GM19397 (cell line): Measurements from ENCODE around the gene GJC1.

Experiments used
- ATAC-seq: cut with Tn5 transposase; IDR thresholded peaks from one replicate; pipeline ENCODE4 v1.9.1; 2021; ENCODE audit warnings: mild to moderate bottlenecking, moderate library complexity; ENCODE audit not compliant: unreplicated experiment

GJC1 gene

DNA sequence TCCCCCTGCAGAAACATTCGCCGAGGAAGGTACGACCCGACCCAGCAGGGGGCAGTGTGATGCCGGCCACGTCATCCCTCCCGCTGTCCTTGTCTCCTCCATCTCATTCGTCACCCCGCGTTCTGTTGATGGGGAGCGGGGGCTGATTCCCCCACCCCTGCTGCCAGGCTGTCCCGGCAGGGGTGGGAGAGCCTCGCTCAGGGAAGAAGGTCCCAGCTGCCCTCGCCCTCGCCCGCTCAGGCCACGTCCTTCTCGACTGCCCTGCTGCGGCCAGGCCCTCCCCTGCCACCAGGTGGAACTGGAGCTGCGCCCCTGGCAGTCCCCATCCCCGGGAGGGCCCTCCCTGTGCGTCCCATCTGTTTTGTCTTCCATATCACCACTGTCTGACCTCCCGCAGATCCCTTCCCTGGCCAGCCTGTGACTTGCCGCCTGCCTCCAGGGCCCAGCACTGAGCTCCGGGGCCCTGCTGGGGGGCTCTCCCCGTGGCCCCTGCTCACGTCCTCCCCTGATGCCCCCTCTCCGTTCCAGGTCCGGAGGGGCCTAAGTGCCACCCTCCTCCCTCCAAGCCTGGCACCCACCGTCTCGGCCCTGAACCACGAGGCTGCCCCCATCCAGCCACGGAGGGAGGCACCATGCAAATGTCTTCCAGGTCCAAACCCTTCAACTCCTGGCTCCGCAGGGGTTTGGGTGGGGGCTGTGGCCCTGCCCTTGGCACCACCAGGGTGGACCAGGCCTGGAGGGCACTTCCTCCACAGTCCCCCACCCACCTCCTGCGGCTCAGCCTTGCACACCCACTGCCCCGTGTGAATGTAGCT, 50.7 kb downstream of the GJC1 start:
- ATAC-seq, result no peak

GRCh38 chr17:44778656-44779210, 51.4 kb downstream of the GJC1 start:
- no peak for ATAC-seq

DNA sequence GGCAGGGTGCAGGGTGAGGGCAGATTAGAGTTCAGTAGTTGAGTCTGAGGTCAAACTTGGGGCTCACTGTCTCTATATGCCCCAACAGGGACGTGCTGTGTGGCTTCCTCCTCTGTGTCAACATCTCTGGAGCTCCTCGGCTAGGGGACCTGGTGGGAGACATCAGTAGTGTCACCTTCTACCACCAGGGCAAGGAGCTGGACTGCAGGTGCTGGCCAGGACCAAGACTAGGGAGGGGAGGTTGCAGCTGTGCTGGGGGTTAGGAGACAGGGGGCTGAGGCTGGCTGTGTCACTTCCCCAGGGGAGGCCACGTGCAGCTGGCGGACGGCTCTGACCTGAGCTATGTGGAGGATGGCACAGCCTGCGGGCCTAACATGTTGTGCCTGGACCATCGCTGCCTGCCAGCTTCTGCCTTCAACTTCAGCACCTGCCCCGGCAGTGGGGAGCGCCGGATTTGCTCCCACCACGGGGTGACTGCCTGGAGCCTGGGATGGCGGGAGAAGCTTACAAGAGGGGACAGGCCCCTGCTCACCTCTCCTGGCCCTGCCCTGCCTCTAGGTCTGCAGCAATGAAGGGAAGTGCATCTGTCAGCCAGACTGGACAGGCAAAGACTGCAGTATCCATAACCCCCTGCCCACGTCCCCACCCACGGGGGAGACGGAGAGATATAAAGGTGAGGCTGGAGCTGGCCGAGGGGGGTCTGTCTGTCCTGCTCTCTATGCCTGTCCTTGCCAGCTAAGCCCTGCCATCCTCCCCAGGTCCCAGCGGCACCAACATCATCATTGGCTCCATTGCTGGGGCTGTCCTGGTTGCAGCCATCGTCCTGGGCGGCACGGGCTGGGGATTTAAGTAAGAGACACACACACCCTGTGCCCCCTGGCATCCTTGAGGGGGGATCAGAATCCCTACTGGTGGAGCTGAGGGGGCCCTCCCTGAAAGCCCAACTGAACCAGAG, 52.4 kb downstream of the GJC1 start:
- ATAC-seq, result no peak

- no peak for ATAC-seq
Measured at GRCh38 chr17:44776628-44777393, 53.3 kb downstream of the GJC1 start.

DNA sequence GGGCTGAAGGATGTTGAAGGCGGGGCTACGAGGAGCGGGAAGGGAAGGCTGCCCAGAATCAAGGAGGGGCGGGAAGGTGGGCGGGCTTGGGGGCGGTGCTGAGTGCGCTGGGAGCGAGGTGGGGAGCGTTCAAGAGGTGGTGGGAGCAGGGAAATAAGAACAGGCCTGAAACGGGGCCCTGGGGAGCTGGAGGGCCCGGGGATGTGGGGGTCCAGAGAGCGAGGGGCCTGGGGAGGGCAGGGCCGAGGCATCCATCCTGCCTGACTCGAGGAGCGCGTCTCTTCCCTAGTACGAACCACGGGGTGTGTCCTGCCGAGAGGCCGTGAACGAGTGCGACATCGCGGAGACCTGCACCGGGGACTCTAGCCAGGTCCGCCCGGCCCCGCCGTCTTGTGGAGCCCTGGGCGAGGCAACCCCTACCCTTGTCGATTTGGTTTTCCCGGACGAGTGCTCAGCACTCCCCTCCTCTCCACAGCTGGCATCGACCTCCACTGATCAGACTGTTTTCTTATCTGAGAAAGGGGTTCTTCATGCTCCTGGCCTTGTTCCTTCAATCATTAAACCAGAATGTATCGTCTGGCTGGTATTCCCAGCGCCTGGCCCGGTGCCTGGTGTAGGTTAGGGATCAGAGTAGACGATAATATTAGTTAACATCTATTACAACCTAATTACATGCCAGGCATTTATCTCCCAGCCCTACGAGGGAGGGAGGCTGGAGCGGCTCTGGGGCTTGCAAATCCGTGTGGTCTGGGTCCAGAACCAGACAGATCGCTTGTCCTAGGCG, 54.1 kb downstream of the GJC1 start:
- no peak for ATAC-seq

- peak; percentile 80 for ATAC-seq
Measured at GRCh38 chr17:44775136-44775837, 54.8 kb downstream of the GJC1 start.

GRCh38 chr17:44774271-44775135, 55.6 kb downstream of the GJC1 start:
- ATAC-seq, result peak; percentile 27

GRCh38 chr17:44773140-44773539, 56.9 kb downstream of the GJC1 start:
- no peak for ATAC-seq

GRCh38 chr17:44772308-44773045, 57.6 kb downstream of the GJC1 start:
- no peak for ATAC-seq

DNA sequence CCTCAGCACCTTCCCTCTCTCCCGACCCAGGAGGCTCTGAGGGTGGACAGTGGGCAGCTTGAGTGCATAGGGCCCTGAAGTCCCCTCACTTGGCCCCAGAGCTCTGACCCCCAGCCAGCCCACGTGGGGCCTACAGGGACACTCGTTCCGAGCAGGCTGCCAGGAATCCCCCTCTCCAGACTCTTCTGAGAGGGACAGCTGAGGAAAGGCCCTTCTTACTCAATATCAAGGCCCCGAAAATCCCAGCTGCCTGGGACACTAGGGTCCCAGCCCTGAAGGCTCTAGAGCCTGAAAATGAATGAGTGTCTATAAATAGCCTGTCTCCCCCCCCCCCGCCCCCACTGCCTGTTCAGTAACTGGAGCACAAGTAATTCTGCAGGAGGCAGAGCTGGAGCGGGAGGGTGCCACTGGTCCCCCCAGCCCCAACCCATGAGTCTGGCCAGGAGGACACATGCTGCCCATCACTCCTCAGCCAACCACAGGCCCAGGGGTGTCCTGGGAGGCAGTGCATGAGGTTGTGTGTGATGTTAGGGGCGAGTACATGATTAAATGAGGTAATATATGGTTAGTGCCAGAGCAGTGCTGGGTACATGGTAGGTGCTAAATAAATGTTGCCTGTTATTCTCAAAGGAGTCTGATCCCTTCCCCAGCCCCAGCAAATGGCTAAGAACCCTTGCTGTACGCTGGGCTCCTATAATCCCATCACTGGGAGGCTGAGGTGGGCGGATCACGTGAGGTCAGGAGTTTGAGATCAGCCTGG, 59.7 kb downstream of the GJC1 start:
- ATAC-seq, result no peak

DNA sequence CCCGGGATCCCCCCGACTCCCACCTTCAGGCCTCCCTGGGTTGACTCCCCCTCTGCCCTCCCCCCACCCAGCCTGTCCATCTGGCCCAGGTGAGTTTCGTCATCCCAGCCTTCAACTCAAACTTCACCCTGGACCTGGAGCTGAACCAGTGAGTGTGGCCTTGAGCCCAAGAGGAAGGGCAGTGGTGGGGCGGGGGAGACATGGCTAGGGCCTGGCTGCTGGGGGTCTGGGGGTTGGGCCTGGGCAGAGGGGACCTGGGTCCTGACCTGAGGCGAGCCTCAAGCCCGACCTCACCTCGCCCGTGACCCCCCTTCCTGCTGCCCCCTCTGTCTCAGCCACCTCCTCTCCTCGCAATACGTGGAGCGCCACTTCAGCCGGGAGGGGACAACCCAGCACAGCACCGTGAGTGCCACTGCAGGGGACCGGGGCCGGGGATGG, 60.4 kb downstream of the GJC1 start:
- ATAC-seq, result no peak

DNA sequence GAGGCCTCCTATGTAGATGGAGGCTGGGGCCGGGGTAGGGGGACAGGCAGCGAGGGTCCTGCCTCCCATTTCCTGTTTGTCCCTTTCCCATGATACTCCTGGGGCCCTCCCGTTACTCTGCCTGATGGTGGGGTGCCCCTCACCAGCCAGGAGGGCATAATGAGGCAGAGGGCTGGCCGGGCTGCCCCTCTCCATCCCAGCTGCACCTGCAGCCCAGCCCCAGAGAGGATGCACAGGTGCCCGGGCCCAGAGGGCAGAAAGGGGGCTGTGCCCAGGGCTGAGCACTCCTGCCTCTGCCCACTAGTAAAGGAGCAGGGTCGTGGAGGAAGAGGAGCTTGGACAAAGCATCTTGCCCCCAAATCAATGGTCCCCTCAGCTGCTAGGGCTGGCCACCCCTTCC, 60.9 kb downstream of the GJC1 start:
- ATAC-seq, result no peak

DNA sequence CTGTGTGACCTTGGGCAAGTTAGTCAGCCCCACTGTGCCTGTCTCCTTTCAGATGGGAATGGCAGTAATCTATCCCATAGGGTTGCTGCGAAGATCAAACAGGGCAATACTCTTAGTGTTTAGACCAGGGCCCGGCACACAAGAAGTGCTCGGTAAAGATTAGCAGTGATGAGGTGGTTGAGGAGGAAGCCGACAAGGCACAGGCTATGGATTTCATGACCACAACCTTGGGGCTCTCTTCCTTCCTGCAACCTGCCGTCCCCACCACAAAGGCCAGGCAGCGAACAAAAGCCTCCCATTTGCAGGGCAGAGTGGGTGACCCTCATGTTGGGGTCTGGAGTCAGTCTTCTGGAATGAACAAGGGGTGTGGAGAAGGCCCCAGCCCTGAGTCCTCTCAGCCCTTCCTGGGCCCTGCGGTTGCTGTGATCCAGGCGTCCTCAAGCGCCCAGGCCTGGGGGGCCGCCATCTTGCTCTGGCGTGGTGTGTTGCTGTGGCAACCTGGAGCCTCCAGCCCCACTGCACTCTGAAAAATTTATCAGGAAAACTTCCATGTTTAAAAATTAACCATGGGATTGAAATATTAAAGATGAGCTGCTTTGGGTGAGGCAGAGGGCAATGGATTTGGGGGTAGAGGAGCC, 61.5 kb downstream of the GJC1 start:
- ATAC-seq, result no peak

- ATAC-seq, result no peak
Measured at GRCh38 chr17:44767493-44767892, 62.6 kb downstream of the GJC1 start.

- no peak for ATAC-seq
Measured at GRCh38 chr17:44766409-44767038, 63.6 kb downstream of the GJC1 start.

- no peak for ATAC-seq
Measured at GRCh38 chr17:44765965-44766364, 64.1 kb downstream of the GJC1 start.
